HG03066 (cell line): ENCODE results near the gene LGR4.

Source experiments
- ATAC-seq: cut with Tn5 transposase; IDR thresholded peaks from one replicate; pipeline ENCODE4 v1.9.1; 2021; ENCODE audit warnings: low read depth; ENCODE audit not compliant: unreplicated experiment

LGR4 gene

GRCh38 chr11:27485930-27486773 lies 13.6 kb upstream of the LGR4 start:
- ATAC-seq, result peak; percentile 71

GRCh38 chr11:27482793-27483192 lies 10.2 kb upstream of the LGR4 start:
- ATAC-seq, result no peak

- ATAC-seq, result no peak
These were observed 9.4 kb upstream of the LGR4 start for GRCh38 chr11:27481992-27482391.

- ATAC-seq, result no peak
These were observed 5.2 kb upstream of the LGR4 start for GRCh38 chr11:27477831-27478230.

GRCh38 chr11:27477243-27477642 lies 4.7 kb upstream of the LGR4 start:
- ATAC-seq, result no peak

- no peak for ATAC-seq
These were observed 3.0 kb upstream of the LGR4 start for GRCh38 chr11:27475622-27476021.

- ATAC-seq, result no peak
These were observed 422 bp upstream of the LGR4 start for GRCh38 chr11:27473017-27473406.

GRCh38 chr11:27471589-27472397 lies 797 bp downstream of the LGR4 start:
- ATAC-seq, result peak; percentile 38

- no peak for ATAC-seq
These were observed 1.6 kb downstream of the LGR4 start for GRCh38 chr11:27470826-27471588.

GRCh38 chr11:27470166-27470565 lies 2.4 kb downstream of the LGR4 start:
- ATAC-seq, result no peak

GRCh38 chr11:27468995-27469695 lies 3.4 kb downstream of the LGR4 start:
- no peak for ATAC-seq

GRCh38 chr11:27468209-27468994 lies 4.2 kb downstream of the LGR4 start:
- no peak for ATAC-seq

GRCh38 chr11:27467181-27467913 lies 5.2 kb downstream of the LGR4 start:
- no peak for ATAC-seq

- no peak for ATAC-seq
These were observed 6.2 kb downstream of the LGR4 start for GRCh38 chr11:27466363-27466762.

GRCh38 chr11:27465629-27466028 lies 7.0 kb downstream of the LGR4 start:
- no peak for ATAC-seq

GRCh38 chr11:27464909-27465308 lies 7.7 kb downstream of the LGR4 start:
- ATAC-seq, result no peak

GRCh38 chr11:27464289-27464696 lies 8.3 kb downstream of the LGR4 start:
- no peak for ATAC-seq

GRCh38 chr11:27462543-27462942 lies 10.0 kb downstream of the LGR4 start:
- ATAC-seq, result no peak
